GM12878 (cell line): Measurements from ENCODE around the gene ARID1A. TPM values are rescaled to one million over a fixed set of nuclear protein-coding genes. Genes with fewer than 3 reads are reported as not detected.
A peak's percentile ranks its signal among the peaks of the same experiment; 100 is the strongest.

Experiments
- ATAC-seq: fragments of 200-7000 bp; cut with Tn5 transposase; 3 replicates; pipeline ENCODE4 v1.9.1; 2020; ENCODE audit warnings: mild to moderate bottlenecking, moderate library complexity
- BruUV-seq: library from RNA; stranded (reverse); fragments of 400-500 nt; replicated peaks from 2 replicates; lab custom pipeline; 2021; lab: Mats Ljungman, UMichigan
- CTCF ChIA-PET: fragments of 300-600 bp; sonication (Branson Sonifier 250); formaldehyde crosslinking; extraction: SDS; loops from one replicate; lab custom pipeline; 2021; ENCODE audit warnings: inconsistent platforms; lab: Yijun Ruan, JAX
- POLR2A ChIA-PET: fragments of 350-600 bp; formaldehyde crosslinking; extraction: SDS; loops from one replicate; lab custom pipeline; 2021; ENCODE audit warnings: inconsistent platforms; lab: Charles Lee
- RAD21 ChIA-PET: fragments of 300-600 bp; sonication (Branson Sonifier 250); formaldehyde crosslinking; loops from one replicate; lab custom pipeline; 2023; ENCODE audit warnings: antibody characterized with exemption; ENCODE audit not compliant: unreplicated experiment; lab: Charles Lee
- SMC1A ChIA-PET: fragments of 300-600 bp; sonication (Branson Sonifier 250); formaldehyde crosslinking; loops from one replicate; lab custom pipeline; 2023; ENCODE audit not compliant: unreplicated experiment, uncharacterized antibody; lab: Charles Lee
- DNase-seq: peaks from one replicate; pipeline ENCODE4 v3.0.0-alpha.2; 2011; ENCODE audit warnings: low read depth, low spot score
- FAIRE-seq: peaks from 3 replicates; lab custom pipeline; 2011; peaks lifted over from hg19 to GRCh38; lab: Jason Lieb, UNC
- H2AFZ ChIP-seq: 2 replicates; pipeline ENCODE4 v1.6.0; 2011; ENCODE audit warnings: low read depth, low read length, control low read depth; ENCODE audit not compliant: control insufficient read depth
- H3K27ac ChIP-seq: 2 replicates; pipeline ENCODE4 v1.5.1; 2011; ENCODE audit warnings: control low read depth; ENCODE audit not compliant: control insufficient read depth, insufficient read depth
- H3K27me3 ChIP-seq, 2 experiments: replicated peaks in 1 of 2; 2 replicates each; pipeline versions ENCODE4 v1.6.0 to v1.6.1; 2011; ENCODE audit warnings: low read length in 1 of 2; ENCODE audit not compliant: control insufficient read depth in 2 of 2, insufficient read depth in 2 of 2
- H3K36me3 ChIP-seq, 2 experiments: 2 replicates each; pipeline ENCODE4 v1.5.1; 2011; ENCODE audit warnings: low read length in 1 of 2; ENCODE audit not compliant: control insufficient read depth in 2 of 2, insufficient read depth in 2 of 2
- H3K4me1 ChIP-seq: 2 replicates; pipeline ENCODE4 v1.6.1; 2011; ENCODE audit warnings: mild to moderate bottlenecking, low read length, moderate library complexity, mixed read lengths; ENCODE audit not compliant: control insufficient read depth, insufficient read depth
- H3K4me2 ChIP-seq: 2 replicates; pipeline ENCODE4 v1.6.0; 2011; ENCODE audit warnings: control low read depth; ENCODE audit not compliant: control insufficient read depth, insufficient read depth
- H3K4me3 ChIP-seq: fragments of 200-600 bp; sonication (generic); 2 replicates; pipeline ENCODE4 v1.5.1; 2016
- H3K79me2 ChIP-seq: 2 replicates; pipeline ENCODE4 v1.6.0; 2011; ENCODE audit warnings: low read length; ENCODE audit not compliant: control insufficient read depth, insufficient read depth
- H3K9ac ChIP-seq: 2 replicates; pipeline ENCODE4 v1.8.0; 2011; ENCODE audit warnings: low read length, control low read depth, mixed read lengths; ENCODE audit not compliant: control insufficient read depth, insufficient read depth
- H3K9me3 ChIP-seq: replicated peaks from 3 replicates; pipeline ENCODE4 v1.5.1; 2011; ENCODE audit warnings: mild to moderate bottlenecking, low read length; ENCODE audit not compliant: control insufficient read depth, insufficient read depth
- H4K20me1 ChIP-seq: 2 replicates; pipeline ENCODE4 v1.6.0; 2011; ENCODE audit not compliant: control insufficient read depth, insufficient read depth
- ASH2L ChIP-seq: fragments of 300-600, 200-600 bp; sonication (generic); IDR thresholded peaks from 2 replicates; pipeline ENCODE4 v1.6.1; 2017; ENCODE audit warnings: low read depth, mild to moderate bottlenecking, borderline replicate concordance
- DPF2 ChIP-seq: fragments of 450-650 bp; IDR thresholded peaks from 2 replicates; pipeline ENCODE4 v1.6.1; 2017; ENCODE audit warnings: mild to moderate bottlenecking
- HCFC1 ChIP-seq: fragments of 150-350 bp; IDR thresholded peaks from 2 replicates; pipeline ENCODE4 v1.6.1; 2014; ENCODE audit warnings: low read length
- IRF4 ChIP-seq: IDR thresholded peaks from 2 replicates; pipeline ENCODE4 v1.6.1; 2011; ENCODE audit warnings: low read depth, low read length
- MTA2 ChIP-seq: fragments of 450-650 bp; IDR thresholded peaks from 2 replicates; pipeline ENCODE4 v1.6.1; 2016; ENCODE audit warnings: low read depth, mild to moderate bottlenecking, moderate library complexity
- NR2C2 ChIP-seq: IDR thresholded peaks from 2 replicates; pipeline ENCODE4 v1.6.1; 2011; ENCODE audit warnings: borderline replicate concordance, low read depth; ENCODE audit not compliant: control insufficient read depth, insufficient read length
- STAT3 ChIP-seq: IDR thresholded peaks from 2 replicates; pipeline ENCODE4 v1.6.1; 2011; ENCODE audit warnings: low read depth, low read length, improper control_type of control experiment
- ZNF207 ChIP-seq: fragments of 450-650 bp; IDR thresholded peaks from 2 replicates; pipeline ENCODE4 v1.6.1; 2014; ENCODE audit warnings: antibody characterized with exemption, mild to moderate bottlenecking, borderline replicate concordance
- WGBS: methylation state at CpG from one replicate; pipeline ENCODE4 v1.1.6; 2016; ENCODE audit warnings: low lambda C conversion rate; ENCODE audit not compliant: insufficient replicate concordance, insufficient coverage; ENCODE audit errors: missing lambda C conversion rate; 5-methylcytosine and 5-hydroxymethylcytosine counted together
- in situ Hi-C: fragments of 300-500 bp; cut with MboI; formaldehyde crosslinking; loops from 9 replicates; pipeline ENCODE4 v1.14.3; 2018; ENCODE audit warnings: mixed read lengths
- intact Hi-C: fragments of 100-400 bp; cut with micrococcal nuclease; formaldehyde crosslinking; loops from one replicate; pipeline ENCODE4 v1.14.2; 2022; ENCODE audit not compliant: unreplicated experiment
- polyA plus RNA-seq, 11 experiments: library from polyadenylated mRNA; depleted of rRNA in 4 of 11; unstranded in 6 of 11; stranded (reverse) in 5 of 11; fragments of >200 nt; fragmentation: Nextera tagmentation in 4 of 11; fragmentation: Illumina TruSeq in 1 of 11; extraction: Ambion mirVana in 4 of 11; extraction: Trizol in 1 of 11; gene quantifications; 1 replicate in 1 of 11; 2 replicates in 10 of 11; pipeline versions ENCODE4 v1.2.1 to v1.2.3, GENCODE V29; 2011 to 2016; ENCODE audit warnings: inconsistent platforms in 2 of 11, missing spikeins in 2 of 11, low read depth in 1 of 11
- total RNA-seq, 4 experiments: library from RNA; depleted of rRNA in 3 of 4; stranded (reverse); fragments of >200 nt in 3 of 4; fragmentation: Illumina TruSeq in 1 of 4; extraction: Trizol in 1 of 4; gene quantifications; 2 replicates each; pipeline versions ENCODE4 v1.2.1 to v1.2.3, GENCODE V29; 2013 to 2021
- TF ChIP-seq, protein P1 (sequence below): fragments of 450-650 bp; IDR thresholded peaks from 2 replicates; pipeline ENCODE4 v1.6.1; 2016; ENCODE audit warnings: mild to moderate bottlenecking
- TF ChIP-seq, protein P2 (sequence below): IDR thresholded peaks from 2 replicates; pipeline ENCODE4 v1.6.1; 2011; ENCODE audit warnings: low read depth, mild to moderate bottlenecking, low read length, moderate library complexity, borderline replicate concordance; ENCODE audit errors: extremely low read depth
- TF ChIP-seq, protein P3 (sequence below): fragments of 450-650 bp; formaldehyde crosslinking; IDR thresholded peaks from 2 replicates; pipeline ENCODE4 v1.4.0; 2022; ENCODE audit warnings: mild to moderate bottlenecking, moderate library complexity
- TF ChIP-seq, protein P4 (sequence below): IDR thresholded peaks from 2 replicates; pipeline ENCODE4 v1.6.1; 2012; ENCODE audit warnings: mild to moderate bottlenecking, low read depth, low read length

The ARID1A gene
- total and polyA plus RNA-seq, 10 of the 15 experiments (the other 5 are each of a cell fraction or from before 2014, with no cell fraction given): 10.0 to 98.0 (median 23.5) TPM

DNA sequence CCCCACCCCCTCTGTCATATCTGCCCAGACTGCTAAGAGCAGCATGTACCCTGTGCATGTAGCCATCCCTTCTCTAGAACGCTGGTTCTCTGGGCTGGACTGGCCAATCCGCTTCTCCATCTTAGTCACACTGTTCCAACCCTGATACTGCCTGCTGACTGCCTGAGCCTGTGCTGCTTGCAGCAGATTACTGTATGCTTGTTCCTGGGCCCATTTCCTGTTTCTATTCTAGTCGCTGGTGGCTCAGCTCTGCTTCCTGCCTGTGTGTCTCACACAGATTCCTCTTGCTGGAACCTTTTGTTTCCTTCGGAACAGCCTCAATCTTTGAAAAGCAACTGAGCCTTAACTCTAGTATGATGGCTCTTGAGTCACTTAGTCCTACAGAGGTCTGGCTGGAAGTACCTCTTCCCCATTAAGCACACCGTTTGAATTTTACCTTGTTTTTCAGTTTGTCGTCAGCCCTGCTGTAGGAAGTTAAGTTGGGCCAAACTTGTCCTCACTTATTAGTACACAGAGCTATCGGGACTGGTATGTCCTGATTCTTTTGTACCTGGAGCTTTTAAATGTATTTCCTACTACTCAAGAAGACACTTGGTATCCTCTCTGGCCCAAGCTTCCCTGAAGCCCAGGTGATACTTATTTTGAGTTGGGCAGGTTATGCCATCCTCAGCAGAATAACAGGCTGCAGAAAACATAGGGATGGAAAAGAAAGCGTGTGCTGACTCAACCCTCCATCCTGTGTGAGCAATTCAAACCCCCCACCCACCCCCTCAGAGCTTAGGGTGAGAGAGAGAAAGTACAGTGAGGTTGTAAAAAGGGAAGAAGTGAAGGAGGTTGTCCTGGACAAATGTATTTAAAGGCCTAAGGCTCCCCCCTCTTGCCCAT lies 48.5 kb downstream of the ARID1A start:
- H3K27ac ChIP-seq: peak overlapping the region; percentile 96
- peaks cover 47% of the 10 kb centered on the region for H3K4me1 ChIP-seq
- H3K79me2 ChIP-seq: peaks cover 71% of the 10 kb centered on the region
- FAIRE-seq (peak; percentile 98), DNase-seq (peak; percentile 99), ATAC-seq (peak; percentile 100)
- SMC1A ChIA-PET: interaction anchor here (0.9 to 11.2 kb wide), 21 partner anchors 12 to 244 kb away, joined by 3 to 135 read pairs (median 7); partner anchors contain the start of gene PIGV
- H3K9ac ChIP-seq: peak overlapping the region; percentile 72
- no peaks in the 10 kb centered on the region for H3K9me3 ChIP-seq
- 2% methylated on average over 8 of the region's 8 CpGs for WGBS
- intact Hi-C loops (loop anchor here (2.0 to 5.0 kb wide), 2 partner anchors 42 kb away; partner anchors contain the start of gene PIGV), in situ Hi-C loops (no loop called here)
- RAD21 ChIA-PET: interaction anchor here (0.6 to 4.5 kb wide), 17 partner anchors 16 to 243 kb away, joined by 3 to 34 read pairs (median 4); partner anchors contain the start of gene PIGV
- H3K4me3 ChIP-seq: peak overlapping the region; percentile 65; the same call in 1 of the 2 replicates
- no peaks in the 10 kb centered on the region for H3K27me3 ChIP-seq
- H3K36me3 ChIP-seq: peaks cover 13 to 48% of the 10 kb centered on the region in 2 experiments
- CTCF ChIA-PET: interaction anchor here (0.6 to 6.4 kb wide), 15 partner anchors 12 to 312 kb away, joined by 3 to 31 read pairs (median 6); partner anchors contain the start of gene PIGV
- TSS peak; percentile 37 for BruUV-seq
- peak overlapping the region; percentile 92 for H3K4me2 ChIP-seq
- H4K20me1 ChIP-seq: no peaks in the 10 kb centered on the region
- 0 out of 2 replicates have a peak overlapping the region, but pooled peaks have one; percentile 14 for H2AFZ ChIP-seq
- POLR2A ChIA-PET: interaction anchor here (0.7 to 4.0 kb wide), 20 partner anchors 14 to 1358 kb away, joined by 3 to 34 read pairs (median 4); partner anchors contain the start of gene PIGV
- TF ChIP-seq, protein P1, sequence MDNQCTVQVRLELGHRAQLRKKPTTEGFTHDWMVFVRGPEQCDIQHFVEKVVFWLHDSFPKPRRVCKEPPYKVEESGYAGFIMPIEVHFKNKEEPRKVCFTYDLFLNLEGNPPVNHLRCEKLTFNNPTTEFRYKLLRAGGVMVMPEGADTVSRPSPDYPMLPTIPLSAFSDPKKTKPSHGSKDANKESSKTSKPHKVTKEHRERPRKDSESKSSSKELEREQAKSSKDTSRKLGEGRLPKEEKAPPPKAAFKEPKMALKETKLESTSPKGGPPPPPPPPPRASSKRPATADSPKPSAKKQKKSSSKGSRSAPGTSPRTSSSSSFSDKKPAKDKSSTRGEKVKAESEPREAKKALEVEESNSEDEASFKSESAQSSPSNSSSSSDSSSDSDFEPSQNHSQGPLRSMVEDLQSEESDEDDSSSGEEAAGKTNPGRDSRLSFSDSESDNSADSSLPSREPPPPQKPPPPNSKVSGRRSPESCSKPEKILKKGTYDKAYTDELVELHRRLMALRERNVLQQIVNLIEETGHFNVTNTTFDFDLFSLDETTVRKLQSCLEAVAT: peak; percentile 81
- TF ChIP-seq MTA2: peak; percentile 37; the same call in 1 of the 2 replicates
- no peak for TF ChIP-seq ASH2L
- TF ChIP-seq ZNF207: peak; percentile 64; the same call in 1 of the 2 replicates
- TF ChIP-seq IRF4: peak; percentile 89
- no peak for TF ChIP-seq NR2C2
- TF ChIP-seq, protein P2, sequence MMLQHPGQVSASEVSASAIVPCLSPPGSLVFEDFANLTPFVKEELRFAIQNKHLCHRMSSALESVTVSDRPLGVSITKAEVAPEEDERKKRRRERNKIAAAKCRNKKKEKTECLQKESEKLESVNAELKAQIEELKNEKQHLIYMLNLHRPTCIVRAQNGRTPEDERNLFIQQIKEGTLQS: peak; percentile 61; the same call in 1 of the 2 replicates
- TF ChIP-seq, protein P3, sequence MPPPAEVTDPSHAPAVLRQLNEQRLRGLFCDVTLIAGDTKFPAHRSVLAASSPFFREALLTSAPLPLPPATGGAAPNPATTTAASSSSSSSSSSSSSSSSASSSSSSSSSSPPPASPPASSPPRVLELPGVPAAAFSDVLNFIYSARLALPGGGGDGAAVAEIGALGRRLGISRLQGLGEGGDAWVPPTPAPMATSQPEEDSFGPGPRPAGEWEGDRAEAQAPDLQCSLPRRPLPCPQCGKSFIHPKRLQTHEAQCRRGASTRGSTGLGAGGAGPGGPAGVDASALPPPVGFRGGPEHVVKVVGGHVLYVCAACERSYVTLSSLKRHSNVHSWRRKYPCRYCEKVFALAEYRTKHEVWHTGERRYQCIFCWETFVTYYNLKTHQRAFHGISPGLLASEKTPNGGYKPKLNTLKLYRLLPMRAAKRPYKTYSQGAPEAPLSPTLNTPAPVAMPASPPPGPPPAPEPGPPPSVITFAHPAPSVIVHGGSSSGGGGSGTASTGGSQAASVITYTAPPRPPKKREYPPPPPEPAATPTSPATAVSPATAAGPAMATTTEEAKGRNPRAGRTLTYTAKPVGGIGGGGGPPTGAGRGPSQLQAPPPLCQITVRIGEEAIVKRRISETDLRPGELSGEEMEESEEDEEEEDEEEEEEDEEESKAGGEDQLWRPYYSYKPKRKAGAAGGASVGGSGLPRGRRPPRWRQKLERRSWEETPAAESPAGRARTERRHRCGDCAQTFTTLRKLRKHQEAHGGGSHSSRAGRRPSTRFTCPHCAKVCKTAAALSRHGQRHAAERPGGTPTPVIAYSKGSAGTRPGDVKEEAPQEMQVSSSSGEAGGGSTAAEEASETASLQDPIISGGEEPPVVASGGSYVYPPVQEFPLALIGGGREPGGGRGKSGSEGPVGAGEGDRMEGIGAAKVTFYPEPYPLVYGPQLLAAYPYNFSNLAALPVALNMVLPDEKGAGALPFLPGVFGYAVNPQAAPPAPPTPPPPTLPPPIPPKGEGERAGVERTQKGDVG (CRISPR knock-in tag): no peak
- peak; percentile 62; the same call in 1 of the 2 replicates for TF ChIP-seq DPF2
- no peak for TF ChIP-seq STAT3
- peak; percentile 64 for TF ChIP-seq HCFC1
- TF ChIP-seq, protein P4, sequence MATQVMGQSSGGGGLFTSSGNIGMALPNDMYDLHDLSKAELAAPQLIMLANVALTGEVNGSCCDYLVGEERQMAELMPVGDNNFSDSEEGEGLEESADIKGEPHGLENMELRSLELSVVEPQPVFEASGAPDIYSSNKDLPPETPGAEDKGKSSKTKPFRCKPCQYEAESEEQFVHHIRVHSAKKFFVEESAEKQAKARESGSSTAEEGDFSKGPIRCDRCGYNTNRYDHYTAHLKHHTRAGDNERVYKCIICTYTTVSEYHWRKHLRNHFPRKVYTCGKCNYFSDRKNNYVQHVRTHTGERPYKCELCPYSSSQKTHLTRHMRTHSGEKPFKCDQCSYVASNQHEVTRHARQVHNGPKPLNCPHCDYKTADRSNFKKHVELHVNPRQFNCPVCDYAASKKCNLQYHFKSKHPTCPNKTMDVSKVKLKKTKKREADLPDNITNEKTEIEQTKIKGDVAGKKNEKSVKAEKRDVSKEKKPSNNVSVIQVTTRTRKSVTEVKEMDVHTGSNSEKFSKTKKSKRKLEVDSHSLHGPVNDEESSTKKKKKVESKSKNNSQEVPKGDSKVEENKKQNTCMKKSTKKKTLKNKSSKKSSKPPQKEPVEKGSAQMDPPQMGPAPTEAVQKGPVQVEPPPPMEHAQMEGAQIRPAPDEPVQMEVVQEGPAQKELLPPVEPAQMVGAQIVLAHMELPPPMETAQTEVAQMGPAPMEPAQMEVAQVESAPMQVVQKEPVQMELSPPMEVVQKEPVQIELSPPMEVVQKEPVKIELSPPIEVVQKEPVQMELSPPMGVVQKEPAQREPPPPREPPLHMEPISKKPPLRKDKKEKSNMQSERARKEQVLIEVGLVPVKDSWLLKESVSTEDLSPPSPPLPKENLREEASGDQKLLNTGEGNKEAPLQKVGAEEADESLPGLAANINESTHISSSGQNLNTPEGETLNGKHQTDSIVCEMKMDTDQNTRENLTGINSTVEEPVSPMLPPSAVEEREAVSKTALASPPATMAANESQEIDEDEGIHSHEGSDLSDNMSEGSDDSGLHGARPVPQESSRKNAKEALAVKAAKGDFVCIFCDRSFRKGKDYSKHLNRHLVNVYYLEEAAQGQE: no peak
